HG03045 (cell line): ENCODE data around the gene HNRNPUL1.
"Not testable (repeated sequence)": the region's sequence is repeated elsewhere in the genome, so short reads cannot be mapped to it uniquely, and the experiment has no call there.

ENCODE experiments used
- ATAC-seq: cut with Tn5 transposase; IDR thresholded peaks from one replicate; pipeline ENCODE4 v1.9.1; 2021; ENCODE audit warnings: mild to moderate bottlenecking, moderate library complexity; ENCODE audit not compliant: unreplicated experiment

The HNRNPUL1 gene

DNA sequence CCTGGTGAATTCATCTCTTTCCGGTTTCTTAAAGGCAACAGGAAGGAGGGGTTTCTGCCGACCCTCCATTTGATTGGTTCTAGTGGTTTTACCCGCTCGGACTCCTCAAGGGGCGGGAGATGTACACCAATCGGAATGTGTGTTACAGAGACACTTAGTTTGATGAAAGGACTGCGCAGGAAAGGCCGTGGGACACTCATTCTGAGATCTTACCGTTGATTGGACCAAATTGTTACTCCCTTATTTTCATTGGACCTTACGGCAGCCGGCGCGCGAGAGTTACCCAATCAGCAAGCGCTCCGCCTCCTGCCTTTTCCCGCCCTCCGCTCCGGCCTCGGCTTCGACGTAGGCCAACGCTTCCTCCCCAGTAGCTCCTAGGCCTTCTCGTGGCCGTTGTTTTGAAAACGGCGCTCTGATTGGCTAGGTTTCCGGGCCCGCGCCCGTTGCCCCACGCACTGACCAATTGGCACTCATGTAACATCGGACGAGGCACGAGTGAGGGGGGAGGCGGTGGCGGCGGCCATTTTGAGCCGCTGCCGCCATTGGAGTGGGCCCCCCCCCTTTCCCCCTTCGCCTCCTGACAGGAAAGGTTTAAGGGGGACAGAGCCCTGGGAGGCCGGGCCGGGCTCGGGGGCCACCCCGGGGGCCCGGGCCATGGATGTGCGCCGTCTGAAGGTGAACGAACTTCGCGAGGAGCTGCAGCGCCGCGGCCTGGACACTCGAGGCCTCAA, at the start of gene HNRNPUL1:
HNRNPUL1 (plus strand) TSS at position 523 of the 731 bp plus-strand sequence; CDS start at position 655, 132 bp downstream.
- ATAC-seq: peak; percentile 68

DNA sequence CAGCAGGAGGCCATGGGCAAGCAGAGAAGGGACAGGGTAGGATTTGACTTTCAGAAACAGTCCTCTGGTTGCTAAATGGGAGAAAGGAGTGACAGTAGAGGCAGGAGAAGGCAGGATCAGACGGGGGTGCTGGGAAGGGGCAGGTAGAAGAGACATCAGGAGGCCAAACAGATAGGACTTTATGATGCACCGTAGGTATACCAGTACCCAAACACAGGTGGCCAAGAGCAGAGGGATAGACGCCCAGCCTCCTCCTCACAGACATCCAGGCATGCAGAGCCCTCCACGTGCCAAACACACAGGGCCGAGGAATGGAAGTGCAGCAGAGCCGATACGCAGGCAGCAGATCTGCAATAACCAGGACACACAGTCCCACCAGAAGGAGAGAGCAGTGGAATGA, 46.4 kb upstream of the HNRNPUL1 start:
- ATAC-seq: no peak

DNA sequence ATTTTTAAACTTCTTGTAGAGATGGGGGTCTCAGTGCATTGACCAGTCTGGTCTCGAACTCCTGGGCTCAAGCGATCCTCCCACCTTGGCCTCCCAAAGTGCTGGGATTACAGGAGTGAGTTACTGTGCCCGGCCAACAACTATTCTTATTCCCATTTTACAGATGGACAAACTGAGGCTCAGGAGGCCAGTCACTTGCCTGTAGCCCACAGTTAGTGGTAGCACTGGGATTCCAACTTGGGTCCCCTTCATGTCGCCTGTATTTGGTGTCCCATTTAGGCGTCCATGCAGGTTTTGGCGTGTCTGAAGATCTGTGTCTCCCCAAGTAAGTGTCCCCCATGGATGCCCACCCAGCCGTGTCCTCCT, 45.9 kb upstream of the HNRNPUL1 start:
- no peak for ATAC-seq

DNA sequence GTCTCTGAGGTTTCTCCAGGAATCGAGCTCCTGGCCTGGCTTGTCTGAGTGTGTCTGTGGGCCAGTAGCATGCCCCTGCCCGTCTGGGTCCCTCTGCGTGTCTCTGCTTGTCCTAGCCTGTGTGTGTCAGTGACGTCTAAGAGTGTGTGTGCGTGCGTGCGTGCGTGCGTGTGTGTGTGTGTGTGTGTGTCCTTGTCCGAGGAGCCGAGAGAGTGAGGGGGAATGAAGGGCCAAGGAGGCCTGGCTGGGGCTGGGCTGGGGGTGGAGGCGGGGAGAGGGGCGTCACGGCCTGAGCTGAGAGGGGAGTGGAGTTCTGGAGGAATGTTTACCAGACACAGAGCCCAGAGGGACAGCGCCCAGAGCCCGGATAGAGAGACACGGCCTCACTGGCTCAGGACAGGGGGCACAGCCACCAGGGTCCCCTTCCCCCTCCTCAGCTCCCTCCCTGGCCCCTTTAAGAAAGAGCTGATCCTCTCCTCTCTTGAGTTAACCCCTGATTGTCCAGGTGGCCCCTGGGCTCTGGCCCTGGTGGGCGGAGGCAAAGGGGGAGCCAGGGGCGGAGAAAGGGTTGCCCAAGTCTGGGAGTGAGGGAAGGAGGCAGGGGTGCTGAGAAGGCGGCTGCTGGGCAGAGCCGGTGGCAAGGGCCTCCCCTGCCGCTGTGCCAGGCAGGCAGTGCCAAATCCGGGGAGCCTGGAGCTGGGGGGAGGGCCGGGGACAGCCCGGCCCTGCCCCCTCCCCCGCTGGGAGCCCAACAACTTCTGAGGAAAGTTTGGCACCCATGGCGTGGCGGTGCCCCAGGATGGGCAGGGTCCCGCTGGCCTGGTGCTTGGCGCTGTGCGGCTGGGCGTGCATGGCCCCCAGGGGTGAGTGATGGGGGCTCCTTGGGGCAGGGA, 45.3 kb upstream of the HNRNPUL1 start, which contains the start of gene AXL:
AXL (plus strand) TSS at position 609 of the 893 bp plus-strand sequence; CDS start at position 779, 170 bp downstream.
- ATAC-seq: no peak

DNA sequence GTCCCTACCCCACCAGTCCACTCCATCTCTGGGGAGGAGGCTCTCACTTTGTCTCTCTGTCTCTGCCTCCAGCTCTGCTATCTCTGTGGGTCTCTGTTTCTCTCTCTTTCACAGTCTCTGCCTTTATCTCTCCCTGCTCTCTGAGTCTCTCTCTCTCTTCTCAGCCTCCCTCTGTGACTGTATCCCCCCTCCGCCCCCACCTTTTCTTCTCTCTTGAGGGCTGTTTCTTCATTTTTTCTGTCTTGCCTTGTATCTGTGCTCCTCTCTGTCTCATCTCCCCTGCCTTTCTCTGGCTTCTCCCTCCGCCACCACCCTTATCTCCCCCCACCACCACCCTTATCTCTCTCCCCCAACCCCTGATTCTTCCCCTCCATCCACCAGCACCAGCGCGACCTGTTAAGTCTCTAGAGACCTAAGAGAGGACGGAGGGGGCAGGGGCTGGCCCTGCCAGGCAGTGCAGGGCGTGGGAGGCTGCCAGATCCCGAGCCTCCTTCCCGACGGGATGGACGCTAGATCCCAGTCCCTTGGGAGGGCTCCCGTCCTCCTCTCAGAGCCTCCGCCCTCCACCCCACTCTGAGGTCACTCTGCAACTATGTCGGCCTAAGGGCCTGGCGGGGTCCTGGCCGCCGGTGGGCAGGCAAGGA, 44.1 kb upstream of the HNRNPUL1 start:
- ATAC-seq: no peak

DNA sequence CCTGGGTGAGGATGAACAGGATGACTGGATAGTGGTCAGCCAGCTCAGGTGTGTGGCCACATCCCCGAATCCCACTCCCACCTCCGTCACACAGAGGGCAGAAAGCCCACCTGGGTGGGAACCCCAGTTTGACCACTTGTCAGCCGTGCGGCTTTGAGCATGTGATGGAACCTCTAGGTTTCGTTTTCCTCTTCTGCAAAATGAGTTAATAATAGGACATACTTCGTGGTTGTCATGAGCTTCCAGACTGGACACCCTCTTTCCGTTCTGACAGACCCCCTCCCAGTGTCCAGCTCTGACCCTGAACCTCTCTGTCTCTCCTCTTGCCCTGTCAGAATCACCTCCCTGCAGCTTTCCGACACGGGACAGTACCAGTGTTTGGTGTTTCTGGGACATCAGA, 43.4 kb upstream of the HNRNPUL1 start:
- ATAC-seq: no peak

DNA sequence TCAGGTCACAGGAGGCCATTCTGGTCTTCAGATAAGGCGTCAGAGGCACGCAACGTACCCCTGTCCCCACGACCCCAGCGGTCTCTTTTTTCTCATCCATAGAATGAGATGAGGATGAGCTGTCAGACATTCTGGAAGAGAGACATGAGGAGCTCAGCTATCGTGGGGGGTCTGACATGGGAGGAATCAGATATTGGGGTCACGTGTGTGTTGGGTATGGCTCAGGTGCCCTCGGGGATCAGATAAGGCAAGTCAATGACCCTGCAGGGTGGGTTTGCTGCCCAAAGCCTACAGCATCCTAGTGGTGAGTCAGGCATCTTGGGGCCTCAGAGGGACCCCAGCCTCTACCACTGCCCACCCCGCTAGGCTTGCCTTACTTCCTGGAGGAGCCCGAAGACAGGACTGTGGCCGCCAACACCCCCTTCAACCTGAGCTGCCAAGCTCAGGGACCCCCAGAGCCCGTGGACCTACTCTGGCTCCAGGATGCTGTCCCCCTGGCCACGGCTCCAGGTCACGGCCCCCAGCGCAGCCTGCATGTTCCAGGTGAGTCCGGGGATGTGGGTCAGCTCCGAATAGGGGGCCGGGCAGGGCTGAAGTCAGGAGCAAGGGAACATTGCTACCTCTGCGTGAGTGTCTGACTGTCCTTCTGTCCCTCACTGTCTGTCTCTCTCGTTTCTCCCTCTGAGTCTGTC, 42.5 kb upstream of the HNRNPUL1 start:
- no peak for ATAC-seq

DNA sequence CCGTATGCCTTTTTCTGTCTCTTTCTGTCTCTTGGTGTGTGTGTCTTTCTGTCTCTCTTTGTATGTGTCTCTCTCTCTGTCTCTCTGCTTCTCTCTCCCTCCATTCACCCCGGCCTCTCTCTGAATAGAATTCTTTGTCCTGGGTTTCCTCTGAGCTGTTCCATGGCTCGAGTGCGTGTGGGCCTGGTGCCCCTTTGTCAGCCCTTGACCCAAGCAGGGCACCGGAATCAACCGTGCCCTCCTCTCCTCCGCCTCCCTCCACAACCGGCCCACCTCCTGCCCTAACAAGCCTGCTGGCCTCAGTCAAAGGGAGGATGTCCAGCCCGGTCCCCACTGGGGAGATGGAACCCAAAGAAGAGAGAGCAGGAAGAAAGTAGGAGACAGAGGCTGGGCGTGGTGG, 41.9 kb upstream of the HNRNPUL1 start:
- ATAC-seq: no peak

DNA sequence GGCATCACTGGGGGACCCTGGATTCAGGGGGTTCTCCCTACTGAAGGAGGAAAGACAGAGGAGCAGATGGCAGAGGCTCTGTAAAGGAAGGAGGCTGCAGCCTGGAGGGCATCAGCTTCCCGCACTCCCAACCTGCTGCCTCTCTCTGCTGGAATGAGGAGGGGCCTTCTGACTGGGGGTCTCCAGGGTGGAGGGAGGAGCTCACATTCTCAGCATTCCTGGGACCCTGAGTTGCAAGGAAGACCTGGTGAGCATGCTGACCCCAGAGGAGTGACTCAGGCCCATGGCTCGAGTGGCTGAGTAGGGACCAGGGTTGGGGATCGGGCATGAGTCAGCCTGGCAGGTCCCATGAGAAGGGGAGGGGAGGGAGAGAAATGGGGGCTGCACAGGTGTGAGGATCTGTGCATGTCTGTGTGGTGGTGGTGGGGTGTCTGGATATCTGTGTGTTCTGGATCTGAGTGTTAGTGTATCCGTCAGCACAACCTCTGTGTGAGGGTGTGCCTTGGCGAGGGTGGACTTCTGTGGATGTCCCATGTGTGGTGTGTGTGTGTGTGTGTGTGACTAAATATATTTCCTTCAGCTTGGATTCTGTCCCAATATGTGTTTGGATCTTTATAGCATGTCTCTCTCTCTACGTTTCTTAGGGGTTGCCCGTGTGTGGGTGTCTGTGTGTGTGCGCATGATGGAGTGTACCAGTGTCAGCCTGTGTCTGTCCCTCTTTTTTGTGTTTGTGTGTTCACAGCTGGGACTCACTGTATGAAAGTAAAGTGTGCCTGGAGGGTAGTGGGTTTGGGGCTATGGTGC, 40.5 kb upstream of the HNRNPUL1 start:
- ATAC-seq: no peak

DNA sequence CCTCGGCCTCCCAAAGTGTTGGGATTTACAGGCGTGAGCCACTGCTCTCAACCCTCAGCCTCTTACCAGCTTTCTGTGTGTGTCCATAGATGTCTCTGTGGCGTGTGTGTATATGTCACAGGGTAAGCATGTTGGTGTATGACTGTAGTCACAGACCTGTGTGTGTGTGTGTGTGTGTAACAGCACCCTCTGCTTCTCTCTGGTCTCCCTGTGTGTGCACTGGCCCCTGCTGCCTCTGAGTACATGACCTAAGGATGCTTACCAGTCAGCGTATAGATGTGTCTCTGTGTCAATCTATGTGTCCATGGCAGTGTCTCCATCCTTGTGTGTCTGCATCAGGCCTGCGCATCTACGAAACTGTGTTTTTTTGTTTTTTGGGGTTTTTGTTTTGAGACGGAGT, 39.5 kb upstream of the HNRNPUL1 start:
- ATAC-seq: no peak

DNA sequence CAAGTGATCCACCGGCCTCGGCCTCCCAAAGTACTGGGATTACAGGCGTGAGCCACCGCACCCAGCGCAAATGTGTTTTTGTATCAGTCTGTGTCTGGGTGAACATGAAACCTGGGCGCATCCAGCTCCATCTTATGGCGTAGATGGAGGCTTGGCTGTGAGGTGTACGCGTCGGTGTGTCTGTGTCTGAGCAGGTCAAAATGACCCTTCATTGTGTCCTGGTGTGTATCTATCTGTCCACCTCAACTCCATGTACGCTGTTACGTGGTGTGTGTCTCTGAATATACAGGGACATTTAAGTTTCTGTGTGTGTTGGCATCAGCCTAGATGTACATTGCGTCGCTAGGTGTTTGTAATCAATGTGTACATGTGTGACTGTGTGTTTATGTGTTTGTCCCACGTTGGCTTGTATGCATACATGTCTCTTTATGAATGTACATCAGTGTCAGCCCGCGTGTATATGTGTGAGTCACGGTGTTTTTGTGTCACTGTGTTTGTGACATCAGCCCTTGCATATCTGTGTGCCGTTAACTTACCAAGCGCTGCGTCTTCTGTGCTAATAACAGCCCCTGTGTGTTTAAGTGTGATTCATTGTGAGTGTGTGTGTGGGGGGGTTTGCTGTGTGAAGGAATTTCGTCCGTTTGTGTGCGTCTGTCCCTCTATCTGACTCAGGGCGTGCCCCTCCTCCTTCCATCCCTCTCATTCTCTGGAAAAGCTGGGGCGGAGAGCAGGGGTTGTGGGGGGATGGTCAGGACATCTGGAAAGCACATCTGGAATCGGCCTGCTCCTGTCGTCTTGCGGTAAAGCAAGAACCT, 38.7 kb upstream of the HNRNPUL1 start:
- no peak for ATAC-seq

DNA sequence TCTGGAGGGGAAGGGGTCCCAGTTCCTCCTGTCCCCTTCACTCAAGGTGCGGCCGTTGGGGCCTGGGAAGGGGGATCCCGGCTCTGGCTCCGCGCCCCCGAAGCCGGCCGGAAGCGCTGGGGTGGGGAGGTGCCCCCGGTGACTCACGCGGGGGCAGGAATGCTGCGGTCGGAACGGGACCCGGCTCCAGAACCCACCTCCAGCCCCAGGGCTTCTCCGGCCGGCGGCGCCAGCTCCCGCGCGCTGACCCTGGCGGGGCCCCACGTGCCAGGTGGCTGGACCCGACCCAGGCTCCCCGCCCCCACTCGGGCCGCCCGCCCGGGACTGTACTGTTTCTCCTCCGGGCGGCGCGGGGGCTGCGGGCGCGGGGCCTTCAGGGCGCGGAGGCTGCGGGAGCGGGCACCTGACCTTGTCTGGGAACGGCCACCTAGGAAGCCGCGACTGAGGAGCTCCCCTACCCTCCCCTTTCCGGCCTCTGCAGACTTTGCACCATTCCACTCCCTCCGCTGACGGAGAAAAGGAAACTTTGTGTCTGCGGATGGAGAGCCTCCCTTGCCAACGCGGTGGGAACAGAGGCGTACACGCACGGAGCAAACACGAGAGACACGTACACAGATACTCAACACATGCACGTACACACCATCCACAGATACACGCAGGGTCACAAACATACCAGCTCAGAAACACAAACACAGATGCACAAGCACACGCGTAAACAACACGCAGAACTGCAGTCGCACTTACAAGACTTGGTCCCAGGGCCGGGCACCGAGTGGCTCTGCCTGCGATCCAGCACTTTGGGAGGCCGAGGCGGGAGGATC, 37.9 kb upstream of the HNRNPUL1 start:
- no peak for ATAC-seq

DNA sequence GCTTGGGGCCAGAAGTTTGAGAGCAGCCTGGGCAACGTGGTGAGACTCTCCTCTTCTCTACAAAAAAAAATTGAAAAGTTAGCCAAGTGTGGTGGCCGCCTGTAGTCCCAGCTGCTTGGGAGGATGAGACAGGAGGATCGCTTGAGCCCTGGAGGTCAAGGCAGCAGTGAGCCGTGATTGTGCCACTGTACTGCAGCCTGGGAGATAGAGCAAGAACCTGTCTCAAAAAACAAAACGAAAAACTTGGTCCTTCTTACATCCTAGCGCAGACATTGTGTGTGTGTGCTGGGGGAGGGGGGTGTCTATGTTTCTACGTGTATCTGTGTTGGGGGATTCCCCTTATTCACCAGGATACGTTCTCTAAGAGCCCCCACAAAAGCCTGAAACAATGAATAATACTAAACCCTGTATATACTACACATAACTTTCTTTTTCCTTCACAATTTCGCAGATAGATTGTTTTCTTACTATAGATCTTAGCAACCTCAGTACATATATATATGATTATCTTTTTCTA, 37.2 kb upstream of the HNRNPUL1 start:
- no peak for ATAC-seq

DNA sequence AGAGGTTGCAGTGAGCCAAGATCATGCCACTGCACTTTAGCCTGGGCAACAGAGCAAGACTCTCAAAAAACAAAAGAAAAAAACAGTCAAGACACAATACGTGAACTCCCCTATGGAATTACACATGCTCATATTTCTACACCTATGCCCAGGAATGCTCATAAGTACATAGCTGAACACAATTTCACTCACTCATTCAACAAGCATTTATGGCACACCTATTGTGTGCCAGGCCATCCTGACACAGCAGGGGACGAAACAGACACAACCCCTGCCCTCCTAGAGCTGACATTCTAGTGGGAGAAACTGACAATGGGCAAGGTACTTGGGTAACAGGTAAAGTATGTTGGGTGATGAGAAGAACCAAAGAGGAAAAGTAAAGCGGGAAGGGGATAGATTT, 35.7 kb upstream of the HNRNPUL1 start:
- no peak for ATAC-seq

DNA sequence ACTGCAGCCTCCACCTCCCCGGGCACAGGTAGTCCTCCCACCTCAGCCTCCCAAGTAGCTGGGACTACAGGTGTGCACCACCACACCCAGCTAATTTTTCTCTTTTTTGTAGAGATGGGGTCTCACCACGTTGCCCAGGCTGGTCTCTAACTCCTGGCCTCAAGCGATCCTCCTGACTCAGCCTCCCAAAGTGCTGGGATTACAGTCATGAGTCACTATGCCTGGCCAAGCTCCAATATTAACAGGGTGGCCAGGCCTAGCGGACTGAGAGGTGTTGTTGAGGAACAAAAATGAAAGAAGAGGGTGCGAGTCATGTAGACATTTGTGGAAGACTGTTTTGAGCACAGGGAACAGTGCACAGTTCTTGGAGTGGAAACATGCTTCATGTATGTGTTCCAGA, 34.8 kb upstream of the HNRNPUL1 start:
- not testable (repeated sequence) for ATAC-seq

DNA sequence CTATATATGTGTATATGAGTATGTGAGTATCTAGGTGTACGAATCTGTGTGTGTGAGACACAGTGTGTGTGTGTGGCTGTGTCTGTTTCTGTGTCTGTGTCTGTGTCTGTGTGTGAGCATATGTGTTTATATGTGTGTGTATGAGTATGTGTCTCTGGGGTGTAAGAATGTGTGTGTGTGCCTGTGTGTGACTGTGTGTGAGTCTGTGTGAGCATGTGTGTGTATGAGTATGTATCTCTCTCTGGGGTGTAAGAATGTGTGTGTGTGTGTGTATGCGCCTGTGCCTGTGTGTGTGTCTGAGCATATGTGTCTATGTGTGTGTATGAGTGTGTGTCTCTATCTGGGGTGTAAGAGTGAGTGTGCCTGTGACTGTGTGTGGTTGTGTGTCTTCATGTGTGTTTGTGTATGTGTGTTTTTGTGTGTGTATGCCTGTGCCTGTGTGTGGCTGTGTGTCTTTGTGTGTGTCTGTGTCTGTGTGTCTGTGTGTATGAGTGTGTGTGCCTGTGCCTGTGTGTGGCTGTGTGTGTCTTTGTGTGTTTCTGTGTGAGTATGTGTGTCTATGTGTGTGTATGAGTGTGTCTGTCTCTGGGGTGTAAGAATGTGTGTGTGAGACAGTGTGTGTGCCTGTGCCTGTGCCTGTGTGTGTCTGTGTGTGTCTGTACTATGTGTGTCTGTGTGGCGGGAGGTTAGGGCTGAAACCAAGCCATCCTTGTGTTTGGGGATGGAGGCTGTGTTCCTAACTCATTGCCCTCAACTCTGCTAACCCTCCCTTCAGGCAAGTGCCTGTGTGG, 33.9 kb upstream of the HNRNPUL1 start:
- no peak for ATAC-seq

DNA sequence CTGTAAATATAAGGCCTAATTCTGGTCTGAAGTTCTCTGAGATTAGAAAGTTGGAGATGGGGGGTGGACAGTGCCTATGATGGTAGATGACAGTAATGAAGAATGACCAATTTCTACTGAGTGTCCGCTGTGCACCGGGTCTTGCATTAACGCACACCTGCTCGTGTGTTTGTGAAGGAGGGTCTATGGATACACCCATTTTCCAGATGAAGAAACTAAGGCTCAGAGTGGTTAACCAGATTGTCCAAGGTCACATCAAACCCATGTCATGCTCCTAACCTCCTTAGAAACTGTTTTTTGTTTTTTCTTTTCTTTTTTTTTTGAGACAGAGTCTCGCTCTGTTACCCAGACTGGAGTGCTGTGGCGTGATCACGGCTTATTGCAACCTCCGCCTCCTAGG, 31.5 kb upstream of the HNRNPUL1 start:
- no peak for ATAC-seq
